Neural cell (in vitro differentiated cells): ENCODE measurements around the gene DPP6. TPM values are rescaled to one million over a fixed set of nuclear protein-coding genes. Genes with fewer than 3 reads are reported as not detected.

Experiments
- H2AFZ ChIP-seq: fragments of 200-600, 300-800 bp; sonication (generic), shearing (Covaris generic); 2 replicates; pipeline ENCODE4 v1.6.0; 2014; ENCODE audit warnings: low read depth, mild to moderate bottlenecking, antibody characterized with exemption, low read length, moderate library complexity
- H3F3A ChIP-seq: fragments of 200-600 bp; shearing (Covaris generic); 2 replicates; pipeline ENCODE4 v1.6.1; 2016; ENCODE audit warnings: mild to moderate bottlenecking, moderate library complexity, mixed read lengths, antibody characterized with exemption, low read length; ENCODE audit not compliant: insufficient read depth, poor library complexity, severe bottlenecking
- H3K27ac ChIP-seq: fragments of 200-600, 300-800 bp; sonication (generic), shearing (Covaris generic); 2 replicates; pipeline ENCODE4 v1.5.1; 2014; ENCODE audit warnings: mild to moderate bottlenecking, low read length, moderate library complexity
- H3K27me3 ChIP-seq: fragments of 300-800, 200-600 bp; sonication (generic), shearing (Covaris generic); 2 replicates; pipeline ENCODE4 v1.6.0; 2014; ENCODE audit warnings: mild to moderate bottlenecking, low read depth, low read length, moderate library complexity; ENCODE audit not compliant: insufficient read depth
- H3K36me3 ChIP-seq: fragments of 300-800, 200-600 bp; sonication (generic), shearing (Covaris generic); 2 replicates; pipeline ENCODE4 v1.5.1; 2014; ENCODE audit warnings: mild to moderate bottlenecking, antibody characterized with exemption, low read length, moderate library complexity; ENCODE audit not compliant: insufficient read depth
- H3K4me2 ChIP-seq: fragments of 300-800, 200-600 bp; sonication (generic), shearing (Covaris generic); 2 replicates; pipeline ENCODE4 v1.6.0; 2014; ENCODE audit warnings: mild to moderate bottlenecking, low read length
- H3K4me3 ChIP-seq: fragments of 300-800, 200-600 bp; sonication (generic), shearing (Covaris generic); 2 replicates; pipeline ENCODE4 v1.5.1; 2014; ENCODE audit warnings: mild to moderate bottlenecking, low read length, moderate library complexity
- H3K79me2 ChIP-seq: fragments of 200-600 bp; shearing (Covaris generic); replicated peaks from 2 replicates; pipeline ENCODE4 v1.6.0; 2014; ENCODE audit warnings: mild to moderate bottlenecking, low read length, moderate library complexity; ENCODE audit not compliant: insufficient read depth
- H3K9ac ChIP-seq: fragments of 300-800, 200-600 bp; sonication (generic), shearing (Covaris generic); 2 replicates; pipeline ENCODE4 v1.6.1; 2016; ENCODE audit warnings: mild to moderate bottlenecking, low read length, mixed read lengths
- H3K9me2 ChIP-seq: fragments of 200-600 bp; shearing (Covaris generic); 2 replicates; pipeline ENCODE4 v1.6.1; 2016; ENCODE audit warnings: mild to moderate bottlenecking, low read length, mixed read lengths; ENCODE audit not compliant: insufficient read depth
- H3K9me3 ChIP-seq: fragments of 200-600, 300-800 bp; sonication (generic), shearing (Covaris generic); 2 replicates; pipeline ENCODE4 v1.6.1; 2016; ENCODE audit warnings: mild to moderate bottlenecking, mixed run types, low read length, moderate library complexity, mixed read lengths
- H4K20me1 ChIP-seq: fragments of 200-600 bp; shearing (Covaris generic); 2 replicates; pipeline ENCODE4 v1.6.1; 2016; ENCODE audit warnings: mild to moderate bottlenecking, mixed run types; ENCODE audit not compliant: insufficient read depth
- CTCF ChIP-seq: fragments of 450-650 bp; IDR thresholded peaks from 2 replicates; pipeline ENCODE4 v1.5.1; 2014; ENCODE audit warnings: antibody characterized with exemption, mild to moderate bottlenecking, moderate library complexity; ENCODE audit not compliant: poor library complexity, severe bottlenecking
- EP300 ChIP-seq: fragments of 450-650 bp; conservative IDR thresholded peaks from 2 replicates; pipeline ENCODE4 v1.6.1; 2014; ENCODE audit warnings: antibody characterized with exemption, mild to moderate bottlenecking, moderate library complexity; ENCODE audit not compliant: poor library complexity, severe bottlenecking
- EZH2 ChIP-seq: fragments of 200-600, 300-800 bp; shearing (Covaris generic), sonication (generic); IDR thresholded peaks from 2 replicates; pipeline ENCODE4 v1.6.1; 2014; ENCODE audit warnings: antibody characterized with exemption, low read length, borderline replicate concordance, mild to moderate bottlenecking; ENCODE audit not compliant: insufficient read depth, poor library complexity, severe bottlenecking
- MXI1 ChIP-seq: fragments of 450-650 bp; conservative IDR thresholded peaks from 2 replicates; pipeline ENCODE4 v1.6.1; 2014; ENCODE audit warnings: antibody characterized with exemption, mild to moderate bottlenecking; ENCODE audit not compliant: poor library complexity, severe bottlenecking
- POLR2AphosphoS5 ChIP-seq: IDR thresholded peaks from 2 replicates; pipeline ENCODE4 v1.6.1; 2012
- RAD21 ChIP-seq: fragments of 450-650 bp; conservative IDR thresholded peaks from 2 replicates; pipeline ENCODE4 v1.6.1; 2014; ENCODE audit warnings: antibody characterized with exemption, mild to moderate bottlenecking, moderate library complexity
- REST ChIP-seq: IDR thresholded peaks from 2 replicates; pipeline ENCODE4 v1.6.1; 2012; ENCODE audit warnings: borderline replicate concordance
- SMC3 ChIP-seq: fragments of 450-650 bp; conservative IDR thresholded peaks from 2 replicates; pipeline ENCODE4 v1.6.1; 2014; ENCODE audit warnings: antibody characterized with exemption, mild to moderate bottlenecking, moderate library complexity; ENCODE audit not compliant: poor library complexity
- TAF1 ChIP-seq: IDR thresholded peaks from 2 replicates; pipeline ENCODE4 v1.6.1; 2012; ENCODE audit warnings: low read depth
- polyA plus RNA-seq: library from polyadenylated mRNA; depleted of rRNA; stranded (reverse); fragments of >200 nt; gene quantifications from 2 replicates; pipeline ENCODE4 v1.2.3, GENCODE V29; 2014

Gene DPP6
- polyA plus RNA-seq, 1 donor from 2014 or later = 20.4 TPM

GRCh38 chr7:154330318-154330717 is 278.1 kb downstream of the DPP6 start:
- H4K20me1 ChIP-seq = no peaks in the 10 kb centered on the region
- H3K79me2 ChIP-seq = no peaks in the 10 kb centered on the region
- no peak overlapping the region for H2AFZ ChIP-seq
- TF ChIP-seq EP300 = no peak
- TF ChIP-seq SMC3 = no peak
- TF ChIP-seq REST = no peak
- TF ChIP-seq CTCF = no peak
- TF ChIP-seq RAD21 = no peak
- TF ChIP-seq EZH2 = no peak
- TF ChIP-seq MXI1 = no peak
- no peak for TF ChIP-seq POLR2AphosphoS5
- no peak for TF ChIP-seq TAF1
- no peak overlapping the region for H3K27ac ChIP-seq
- no peak overlapping the region for H3K4me3 ChIP-seq
- no peaks in the 10 kb centered on the region for H3K9me2 ChIP-seq
- H3K4me2 ChIP-seq = no peak overlapping the region
- H3K9ac ChIP-seq = no peak overlapping the region
- H3K9me3 ChIP-seq = no peaks in the 10 kb centered on the region
- H3K27me3 ChIP-seq = no peaks in the 10 kb centered on the region
- H3K36me3 ChIP-seq = no peaks in the 10 kb centered on the region
- no peaks in the 10 kb centered on the region for H3F3A ChIP-seq

GRCh38 chr7:154332811-154333580 is 280.8 kb downstream of the DPP6 start:
- H3K4me3 ChIP-seq = no peak overlapping the region
- H3K4me2 ChIP-seq = no peak overlapping the region
- no peaks in the 10 kb centered on the region for H3F3A ChIP-seq
- no peaks in the 10 kb centered on the region for H4K20me1 ChIP-seq
- no peaks in the 10 kb centered on the region for H3K36me3 ChIP-seq
- H3K27ac ChIP-seq = no peak overlapping the region
- H3K9me2 ChIP-seq = no peaks in the 10 kb centered on the region
- H3K9ac ChIP-seq = no peak overlapping the region
- no peaks in the 10 kb centered on the region for H3K79me2 ChIP-seq
- H2AFZ ChIP-seq = no peak overlapping the region
- no peaks in the 10 kb centered on the region for H3K27me3 ChIP-seq
- TF ChIP-seq EZH2 (no peak), POLR2AphosphoS5 (no peak), RAD21 (no peak), SMC3 (no peak), EP300 (no peak), MXI1 (no peak), REST (no peak), TAF1 (no peak), CTCF (no peak)
- H3K9me3 ChIP-seq = no peaks in the 10 kb centered on the region
